HUDEP-2 (cell line): Measurements from ENCODE around the gene RANBP17.
"Not testable (repeated sequence)": the region's sequence is repeated elsewhere in the genome, so short reads cannot be mapped to it uniquely, and the experiment has no call there.

Experiments used
- DNase-seq, 76 experiments: peaks; one replicate each; lab custom pipeline; 2025; ENCODE audit not compliant: unreplicated experiment in 76 of 76; lab: John Stamatoyannopoulos, UW

Gene RANBP17

DNA sequence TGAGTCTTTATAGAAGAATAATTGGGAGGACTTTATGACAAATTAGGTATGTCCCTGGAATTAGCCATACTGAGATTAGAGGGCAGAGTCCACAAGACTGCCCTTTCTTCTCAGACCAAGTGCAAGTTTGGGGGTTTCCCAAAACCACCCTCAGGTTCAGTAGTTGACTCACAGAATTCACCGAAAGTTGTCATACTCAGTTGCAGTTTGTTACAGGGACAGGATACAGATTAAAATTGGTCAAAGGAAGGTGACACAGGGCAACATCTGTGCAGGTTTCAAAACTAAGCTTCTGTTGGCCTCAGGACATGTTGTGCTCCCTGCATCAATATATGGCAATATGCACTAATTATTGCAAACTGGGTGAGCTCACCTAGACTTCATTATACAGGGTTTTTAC, 3.8 kb downstream of the RANBP17 start:
- DNase-seq = no peak

- no peak for DNase-seq
Measured at GRCh38 chr5:170867825-170868224, 6.0 kb downstream of the RANBP17 start.

- not testable (repeated sequence) for DNase-seq
Measured at GRCh38 chr5:170870390-170870789, 8.6 kb downstream of the RANBP17 start.

DNA sequence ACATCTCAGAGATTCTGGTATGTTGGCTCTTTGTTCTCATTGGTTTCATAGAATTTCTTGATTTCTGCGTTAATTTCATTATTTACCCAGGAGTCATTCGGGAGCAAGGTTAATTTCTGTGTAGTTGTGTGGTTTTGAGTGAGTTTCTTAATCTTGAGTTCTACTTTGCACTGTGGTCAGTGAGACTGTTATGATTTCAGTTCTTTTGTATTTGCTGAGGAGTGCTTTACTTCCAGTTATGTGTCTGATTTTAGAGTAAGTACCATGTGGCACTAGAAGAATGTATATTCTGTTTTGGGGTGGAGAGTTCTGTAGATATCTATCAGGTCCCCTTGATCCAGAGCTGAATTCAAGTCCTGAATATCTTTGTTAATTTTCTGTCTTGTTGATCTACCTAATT, 12.2 kb downstream of the RANBP17 start:
- no peak for DNase-seq

- DNase-seq = no peak
Measured at GRCh38 chr5:170875811-170876210, 14.0 kb downstream of the RANBP17 start.

DNA sequence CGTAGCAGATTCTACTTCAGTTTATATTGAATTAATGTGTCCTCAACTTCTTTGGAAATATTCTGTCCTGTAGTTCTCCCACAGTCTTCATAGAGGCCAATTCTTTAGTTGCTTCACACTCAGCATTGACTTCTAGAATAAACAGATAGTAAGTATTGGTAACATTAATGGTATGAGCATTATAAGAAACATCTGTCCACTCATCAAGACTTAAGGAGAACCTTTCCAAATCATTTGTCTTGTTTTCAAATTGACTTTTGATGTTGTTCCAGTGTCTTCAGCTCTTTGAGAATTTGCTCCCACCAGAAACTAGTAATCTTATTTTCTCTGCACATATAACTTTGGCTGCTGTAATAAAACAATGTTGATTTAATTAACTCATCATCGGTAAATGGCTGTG, 18.3 kb downstream of the RANBP17 start:
- DNase-seq = no peak

DNA sequence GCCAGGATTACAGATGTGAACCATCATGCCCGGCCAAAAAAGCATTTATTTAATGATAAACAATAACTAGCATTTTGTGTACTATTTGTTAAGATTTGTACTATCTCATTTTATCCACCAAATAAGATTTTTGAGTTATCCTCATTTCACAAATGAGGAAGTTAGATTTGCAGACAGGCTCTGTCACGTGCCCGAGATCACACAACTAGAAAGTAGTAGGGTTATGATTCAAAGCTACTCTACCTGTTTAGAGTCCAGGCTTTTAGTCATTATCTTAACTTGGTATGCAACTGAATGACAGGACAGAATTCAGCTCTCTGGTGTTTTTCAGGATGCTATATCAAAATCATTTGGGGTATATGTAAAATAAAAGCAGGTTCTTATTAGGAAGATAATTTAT, 20.5 kb downstream of the RANBP17 start:
- DNase-seq = no peak

DNA sequence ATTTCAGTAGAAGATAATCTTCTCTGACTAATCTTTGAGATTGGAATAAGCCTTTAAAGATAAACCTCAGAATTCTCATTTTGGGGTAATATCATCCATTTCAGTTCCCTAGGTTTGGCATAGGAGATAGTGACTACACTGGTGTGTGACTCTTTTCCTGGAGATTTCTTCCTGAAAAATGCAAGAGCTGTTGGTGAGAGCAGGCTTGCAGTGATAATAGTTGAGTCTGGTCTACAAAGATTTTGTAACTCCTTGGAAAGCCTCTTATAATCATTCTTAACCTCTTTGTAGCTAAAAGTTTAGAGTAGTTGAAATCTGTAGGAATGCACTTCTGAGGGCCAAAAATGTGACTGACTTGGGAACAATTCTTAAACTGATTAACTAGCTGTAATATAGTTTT, 23.4 kb downstream of the RANBP17 start:
- no peak for DNase-seq

- DNase-seq = no peak
Measured at GRCh38 chr5:170885809-170886208, 24.0 kb downstream of the RANBP17 start.

- DNase-seq = peak in 1 of 76 experiments; percentile 4
Measured at GRCh38 chr5:170886210-170886894, 24.5 kb downstream of the RANBP17 start.

- DNase-seq = no peak
Measured at GRCh38 chr5:170892196-170892595, 30.4 kb downstream of the RANBP17 start.

DNA sequence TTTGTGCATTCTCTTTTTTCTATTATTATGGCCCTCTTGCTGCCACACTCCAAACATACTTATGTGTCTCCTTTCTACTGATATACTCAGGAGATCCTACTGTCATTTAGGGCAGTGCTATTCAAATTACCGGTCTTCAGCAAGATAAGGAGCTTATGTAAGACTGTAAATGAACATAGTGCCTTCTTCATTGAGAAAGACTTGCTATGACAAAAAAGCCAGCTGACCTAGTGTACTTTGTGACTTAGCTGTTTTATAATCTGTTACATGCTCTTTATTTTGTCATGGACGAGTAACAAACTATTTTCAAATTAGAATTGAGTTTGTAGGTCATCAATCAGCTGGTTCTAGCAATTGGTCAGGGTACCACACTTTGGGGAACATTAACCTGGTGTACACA, 32.8 kb downstream of the RANBP17 start:
- DNase-seq = no peak

DNA sequence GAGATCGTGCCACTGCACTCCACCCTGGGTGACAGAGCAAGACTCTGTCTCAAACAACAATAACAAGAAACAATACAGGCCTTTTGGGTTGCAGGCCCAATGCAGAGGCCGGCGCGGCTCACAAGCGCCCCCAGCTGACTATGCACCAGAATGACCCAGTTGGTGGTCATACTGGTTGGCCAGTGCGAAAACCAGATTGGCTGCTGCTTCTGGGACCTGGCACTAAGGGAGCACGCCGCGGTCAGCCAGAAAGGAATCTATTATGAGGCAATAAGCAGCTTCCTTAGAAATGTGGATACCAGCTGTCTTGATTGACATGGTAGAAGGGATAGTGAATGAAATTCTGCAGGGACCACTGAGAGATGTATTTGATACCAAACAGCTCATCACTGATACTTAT, 35.0 kb downstream of the RANBP17 start:
- peak in 6 of 76 experiments; percentile 6 to 13 (median 8) for DNase-seq

DNA sequence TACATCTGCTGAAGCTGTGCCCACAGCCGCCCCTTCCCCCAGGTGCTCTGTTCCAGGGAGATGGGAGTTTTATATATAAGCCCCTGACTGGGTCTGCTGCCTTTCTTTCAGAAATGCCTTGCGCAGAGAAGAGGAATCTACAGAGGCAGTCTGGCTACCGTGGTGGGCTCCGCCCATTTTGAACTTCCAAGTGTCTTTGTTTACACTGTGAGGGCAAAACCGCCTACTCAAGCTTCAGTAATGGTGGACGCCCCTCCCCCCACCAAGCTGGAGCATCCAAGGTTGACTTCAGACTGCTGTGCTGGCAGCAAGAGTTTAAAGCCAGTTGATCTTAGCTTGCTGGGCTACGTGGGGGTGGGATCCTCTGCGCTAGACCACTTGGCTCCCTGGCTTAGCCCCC, 41.3 kb downstream of the RANBP17 start:
- no peak for DNase-seq

DNA sequence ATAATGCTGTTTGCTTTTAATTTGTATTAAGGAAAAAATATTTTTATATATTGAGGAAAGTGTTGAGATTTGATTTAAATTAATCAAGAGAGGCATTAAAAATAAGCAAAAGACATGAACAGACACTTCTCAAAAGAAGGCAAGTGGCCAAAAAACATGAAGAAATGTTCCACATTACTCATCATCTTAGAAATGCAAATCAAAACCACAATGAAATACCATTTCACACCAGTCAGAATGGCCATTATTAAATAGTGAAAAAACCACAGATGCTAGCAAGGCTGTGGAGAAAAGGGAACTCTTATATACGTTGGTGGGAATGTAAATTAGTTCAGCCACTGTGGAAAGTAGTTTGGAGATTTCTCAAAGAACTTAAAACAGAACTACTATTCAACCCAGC, 45.9 kb downstream of the RANBP17 start:
- DNase-seq = no peak

GRCh38 chr5:170913573-170913972, 51.8 kb downstream of the RANBP17 start:
- DNase-seq = no peak

DNA sequence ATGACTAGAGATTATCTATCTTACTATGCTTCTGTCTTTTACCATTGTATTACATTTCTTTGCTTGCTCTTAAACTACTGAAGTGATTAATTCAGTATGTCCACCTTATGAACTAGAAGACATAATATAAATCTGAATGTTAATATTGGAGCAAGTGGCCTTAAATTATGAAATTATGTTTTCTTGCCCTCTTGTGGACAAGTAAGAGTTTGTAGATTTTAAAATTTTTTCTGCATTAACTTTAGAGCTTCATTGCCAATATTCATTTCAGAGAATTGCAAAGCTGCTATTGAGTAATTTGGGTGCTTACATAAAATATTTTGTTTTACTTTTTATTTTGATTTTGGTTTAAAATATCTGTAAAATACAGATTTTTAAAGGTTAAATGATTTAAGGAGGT, 55.3 kb downstream of the RANBP17 start:
- no peak for DNase-seq

DNA sequence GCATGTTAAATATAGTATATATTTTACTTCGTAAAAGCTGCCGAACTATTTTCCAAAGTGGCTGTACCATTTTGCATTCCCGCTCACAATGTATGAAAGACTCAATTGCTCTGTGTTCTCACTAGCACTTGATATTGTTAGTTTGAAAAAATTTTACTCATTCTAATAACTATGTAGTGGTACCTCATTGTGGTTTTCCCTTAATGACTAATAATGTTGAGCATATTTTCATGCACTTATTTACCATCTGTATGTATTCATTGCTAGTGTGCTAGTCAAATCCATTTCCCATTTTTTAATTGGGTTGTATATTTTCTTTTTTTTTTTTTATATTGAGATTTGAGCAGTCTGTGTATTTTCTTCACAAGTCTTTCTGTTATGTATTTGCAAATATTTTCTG, 58.4 kb downstream of the RANBP17 start:
- DNase-seq = no peak

DNA sequence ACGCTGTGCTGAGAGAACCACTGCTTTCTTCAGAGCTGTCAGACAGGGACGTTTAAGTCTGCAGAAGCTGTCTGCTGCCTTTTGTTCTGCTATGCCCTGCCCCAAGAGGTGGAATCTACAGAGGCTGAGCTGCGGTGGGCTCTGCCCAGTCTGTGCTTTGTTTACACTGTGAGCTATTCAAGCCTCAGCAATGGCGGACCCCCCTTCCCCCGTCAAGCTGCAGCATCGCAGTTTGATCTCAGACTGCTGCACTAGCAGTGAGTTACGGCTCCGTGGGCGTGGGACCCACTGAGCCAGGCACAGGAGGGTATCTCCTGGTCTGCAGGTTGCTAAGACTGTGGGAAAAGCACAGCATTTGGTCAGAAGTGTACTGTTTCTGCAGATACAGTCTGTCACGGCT, 60.5 kb downstream of the RANBP17 start:
- not testable (repeated sequence) for DNase-seq

DNA sequence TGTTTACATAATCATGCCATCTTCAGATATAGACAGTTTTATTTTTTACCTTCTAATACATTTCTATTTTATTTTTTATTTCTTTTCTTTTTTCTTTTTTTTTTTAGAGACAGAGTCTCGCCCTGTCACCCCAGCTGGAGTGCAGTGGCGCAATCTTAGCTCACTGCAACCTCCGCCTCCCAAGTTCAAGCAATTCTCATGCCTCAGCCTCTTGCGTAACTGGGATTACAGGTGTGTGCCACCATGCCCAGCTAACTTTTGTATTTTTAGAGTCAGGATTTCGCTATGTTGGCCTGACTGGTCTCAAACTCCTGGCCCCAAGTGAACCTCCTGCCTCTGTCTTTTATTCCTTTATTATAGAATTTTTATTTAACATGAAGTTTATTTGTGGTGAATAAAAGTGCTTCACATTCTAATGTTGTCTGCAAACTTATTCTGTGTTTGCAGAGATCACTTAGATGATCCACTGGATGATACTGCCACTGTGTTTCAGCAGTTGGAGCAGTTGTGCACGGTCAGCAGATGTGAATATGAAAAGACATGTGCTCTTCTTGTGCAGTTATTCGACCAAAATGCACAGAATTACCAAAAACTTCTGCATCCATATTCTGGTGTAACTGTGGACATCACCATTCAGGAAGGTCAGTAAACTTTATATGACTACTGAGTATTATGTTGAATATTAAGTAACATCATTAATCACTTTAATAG, 62.2 kb downstream of the RANBP17 start:
- DNase-seq = no peak

DNA sequence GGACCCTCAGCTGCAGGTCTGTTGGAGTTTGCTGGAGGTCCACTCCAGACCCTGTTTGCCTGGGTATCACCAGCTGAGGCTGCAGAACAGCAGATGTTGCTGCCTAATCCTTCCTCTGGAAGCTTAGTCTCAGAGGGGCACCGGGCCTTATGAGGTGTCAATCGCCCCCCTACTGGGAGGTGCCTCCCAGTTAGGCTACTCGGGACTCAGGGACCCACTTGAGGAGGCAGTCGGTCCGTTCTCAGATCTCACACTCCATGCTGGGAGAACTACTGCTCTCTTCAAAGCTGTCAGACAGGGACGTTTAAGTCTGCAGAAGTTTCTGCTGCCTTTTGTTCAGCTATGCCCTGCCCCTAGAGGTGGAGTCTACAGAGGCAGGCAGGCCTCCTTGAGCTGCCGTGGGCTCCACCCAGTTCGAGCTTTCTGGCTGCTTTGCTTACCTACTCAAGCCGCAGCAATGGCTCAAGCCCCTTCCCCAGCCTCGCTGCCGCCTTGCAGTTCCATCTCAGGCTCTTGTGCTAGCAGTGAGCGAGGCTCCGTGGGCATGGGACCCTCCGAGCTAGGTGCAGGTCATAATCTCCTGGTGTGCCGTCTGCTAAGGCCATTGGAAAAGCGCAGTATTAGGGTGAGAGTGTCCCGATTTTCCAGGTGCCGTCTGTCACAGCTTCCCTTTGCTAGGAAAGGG, 73.9 kb downstream of the RANBP17 start:
- not testable (repeated sequence) for DNase-seq

- DNase-seq = no peak
Measured at GRCh38 chr5:170937072-170937471, 75.3 kb downstream of the RANBP17 start.
